AG10803 (cell line): Measurements from ENCODE around the gene ITPR1.

ENCODE experiments used
- DNase-seq: peaks from one replicate; pipeline ENCODE4 v3.0.0; 2010; ENCODE audit warnings: low read depth
- H3K4me3 ChIP-seq: 2 replicates; pipeline ENCODE4 v1.5.1; 2011; ENCODE audit warnings: mild to moderate bottlenecking, low read length, control low read depth
- TF ChIP-seq, protein P1 (sequence below): conservative IDR thresholded peaks from 2 replicates; pipeline ENCODE4 v1.5.1; 2011; ENCODE audit warnings: mild to moderate bottlenecking, low read length, control low read depth, inconsistent platforms

The ITPR1 gene

GRCh38 chr3:4614927-4615326 is 121.8 kb downstream of the ITPR1 start:
- H3K4me3 ChIP-seq, result no peak overlapping the region
- DNase-seq, result no peak
- TF ChIP-seq, protein P1, sequence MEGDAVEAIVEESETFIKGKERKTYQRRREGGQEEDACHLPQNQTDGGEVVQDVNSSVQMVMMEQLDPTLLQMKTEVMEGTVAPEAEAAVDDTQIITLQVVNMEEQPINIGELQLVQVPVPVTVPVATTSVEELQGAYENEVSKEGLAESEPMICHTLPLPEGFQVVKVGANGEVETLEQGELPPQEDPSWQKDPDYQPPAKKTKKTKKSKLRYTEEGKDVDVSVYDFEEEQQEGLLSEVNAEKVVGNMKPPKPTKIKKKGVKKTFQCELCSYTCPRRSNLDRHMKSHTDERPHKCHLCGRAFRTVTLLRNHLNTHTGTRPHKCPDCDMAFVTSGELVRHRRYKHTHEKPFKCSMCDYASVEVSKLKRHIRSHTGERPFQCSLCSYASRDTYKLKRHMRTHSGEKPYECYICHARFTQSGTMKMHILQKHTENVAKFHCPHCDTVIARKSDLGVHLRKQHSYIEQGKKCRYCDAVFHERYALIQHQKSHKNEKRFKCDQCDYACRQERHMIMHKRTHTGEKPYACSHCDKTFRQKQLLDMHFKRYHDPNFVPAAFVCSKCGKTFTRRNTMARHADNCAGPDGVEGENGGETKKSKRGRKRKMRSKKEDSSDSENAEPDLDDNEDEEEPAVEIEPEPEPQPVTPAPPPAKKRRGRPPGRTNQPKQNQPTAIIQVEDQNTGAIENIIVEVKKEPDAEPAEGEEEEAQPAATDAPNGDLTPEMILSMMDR, result no peak

DNA sequence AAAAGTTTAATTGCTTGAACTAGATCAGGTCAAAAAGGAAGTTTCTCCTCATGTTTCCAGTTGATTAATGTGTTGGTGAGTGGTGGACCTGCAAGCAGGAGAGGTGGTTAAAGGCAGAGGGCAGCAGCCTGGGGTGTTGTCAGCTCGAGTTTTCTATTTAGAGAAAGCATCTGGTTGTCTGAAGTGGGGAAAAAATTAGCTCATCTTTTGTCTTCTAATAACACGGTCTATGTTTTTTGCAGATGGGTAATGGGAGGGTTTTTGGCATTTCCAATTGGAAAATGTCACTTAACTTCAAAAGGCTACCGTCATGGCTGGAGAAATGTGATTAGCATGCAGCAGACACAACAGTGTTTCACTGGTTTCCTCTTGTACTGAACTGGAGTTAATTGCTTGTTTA is 122.6 kb downstream of the ITPR1 start:
- no peak for DNase-seq
- no peak overlapping the region for H3K4me3 ChIP-seq
- TF ChIP-seq, protein P1, result no peak

DNA sequence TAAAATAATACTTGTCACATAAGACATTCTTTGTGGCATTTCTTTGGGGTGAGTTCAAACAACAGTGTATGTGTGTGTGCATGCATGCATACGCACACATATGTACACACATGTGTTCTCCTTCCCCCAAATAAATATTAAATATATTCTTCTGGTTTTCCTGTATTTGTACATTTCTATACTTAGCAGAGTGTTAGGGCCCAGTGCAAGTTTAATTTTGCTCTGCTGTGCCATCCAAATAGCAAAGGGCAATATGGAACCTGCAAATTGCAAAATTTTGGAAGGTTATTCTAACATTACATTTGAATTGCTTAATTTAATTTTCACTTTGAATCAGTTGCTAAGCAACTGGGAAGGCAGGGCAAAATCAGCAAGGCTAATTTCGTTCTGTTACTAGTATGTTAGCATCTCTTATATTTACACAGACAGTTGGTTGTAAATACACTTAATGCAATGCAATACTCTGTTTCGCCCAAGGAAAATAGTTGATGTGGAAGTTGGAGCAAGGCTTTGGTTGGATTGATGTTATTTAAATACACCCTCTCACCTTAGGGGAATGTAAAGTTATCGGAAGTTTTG is 130.4 kb downstream of the ITPR1 start:
- TF ChIP-seq, protein P1, result no peak
- no peak for DNase-seq
- H3K4me3 ChIP-seq, result no peak overlapping the region

- no peak for DNase-seq
- no peak overlapping the region for H3K4me3 ChIP-seq
- TF ChIP-seq, protein P1, result no peak
Observed at GRCh38 chr3:4627651-4628375, 134.7 kb downstream of the ITPR1 start.

- no peak for DNase-seq
- no peak overlapping the region for H3K4me3 ChIP-seq
- TF ChIP-seq, protein P1, result no peak
Observed at GRCh38 chr3:4629095-4630007, 136.2 kb downstream of the ITPR1 start.

DNA sequence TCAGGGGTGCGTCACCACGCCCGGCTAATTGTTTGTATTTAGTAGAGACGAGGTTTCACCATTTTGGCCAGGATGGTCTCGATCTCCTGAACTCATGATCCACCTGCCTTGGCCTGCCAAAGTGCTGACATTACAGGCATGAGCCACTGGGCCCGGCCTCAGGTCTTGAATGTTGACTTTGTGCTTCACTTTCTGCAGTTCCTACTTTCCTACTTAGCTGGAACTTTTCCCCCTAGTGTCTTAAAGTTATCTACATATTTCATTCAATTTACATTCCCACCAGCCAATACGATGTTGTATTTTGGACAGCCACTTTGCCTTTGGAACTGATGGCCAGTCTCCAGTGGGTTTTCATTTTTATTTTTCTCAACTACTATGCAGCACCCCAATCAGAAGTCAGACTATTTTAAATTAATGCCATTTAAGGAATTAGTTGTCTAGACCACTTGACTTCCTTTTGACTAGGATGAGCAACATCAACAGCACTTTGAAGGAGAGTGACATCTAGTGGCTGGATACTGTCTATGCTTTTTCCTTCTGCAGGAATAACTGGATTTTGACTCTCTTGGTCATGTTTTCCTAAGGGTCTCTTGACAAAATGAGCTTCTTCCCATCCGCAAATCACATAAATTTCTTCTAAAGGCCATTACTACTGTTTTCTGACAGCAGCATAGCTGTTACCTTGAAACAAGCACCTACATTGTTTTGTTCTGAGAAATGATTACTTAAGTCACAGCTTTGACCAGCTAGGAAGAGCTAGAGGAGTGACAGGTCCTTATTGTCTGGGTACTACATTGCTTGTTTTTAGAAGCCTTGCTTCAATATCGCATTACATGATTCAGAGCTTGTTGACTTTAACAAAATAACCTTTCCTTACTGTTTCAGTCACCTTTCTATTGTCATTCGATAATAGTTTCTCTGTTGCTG is 140.2 kb downstream of the ITPR1 start:
- TF ChIP-seq, protein P1, result peak; percentile 99
- peak; percentile 66 for DNase-seq
- no peak overlapping the region for H3K4me3 ChIP-seq
